CD1c-positive myeloid dendritic cell (primary cell): Measurements from ENCODE around the gene HIRA.

Experiments
- DNase-seq: peaks from one replicate; pipeline ENCODE4 v3.0.0-alpha.2; 2016; ENCODE audit errors: extremely low spot score

The HIRA gene

GRCh38 chr22:19357270-19358105 is 74.0 kb downstream of the HIRA start:
- no peak for DNase-seq

- no peak for DNase-seq
Measured at GRCh38 chr22:19356708-19357269, 74.7 kb downstream of the HIRA start.

GRCh38 chr22:19355413-19356157 is 75.9 kb downstream of the HIRA start:
- no peak for DNase-seq

- DNase-seq: no peak
Measured at GRCh38 chr22:19354201-19354600, 77.3 kb downstream of the HIRA start.

- no peak for DNase-seq
Measured at GRCh38 chr22:19353363-19354131, 78.0 kb downstream of the HIRA start.

- no peak for DNase-seq
Measured at GRCh38 chr22:19352766-19353165, 78.8 kb downstream of the HIRA start.

GRCh38 chr22:19352217-19352616 is 79.3 kb downstream of the HIRA start:
- DNase-seq: no peak

GRCh38 chr22:19351604-19352003 is 79.9 kb downstream of the HIRA start:
- no peak for DNase-seq

GRCh38 chr22:19350947-19351346 is 80.6 kb downstream of the HIRA start:
- DNase-seq: no peak

- DNase-seq: no peak
Measured at GRCh38 chr22:19350476-19350859, 81.1 kb downstream of the HIRA start.

GRCh38 chr22:19349778-19350475 is 81.6 kb downstream of the HIRA start:
- DNase-seq: no peak

GRCh38 chr22:19346677-19347265 is 84.8 kb downstream of the HIRA start:
- DNase-seq: no peak

GRCh38 chr22:19344420-19344819 is 87.1 kb downstream of the HIRA start:
- no peak for DNase-seq

- no peak for DNase-seq
Measured at GRCh38 chr22:19343470-19343869, 88.1 kb downstream of the HIRA start.

GRCh38 chr22:19341500-19341899 is 90.0 kb downstream of the HIRA start:
- DNase-seq: no peak

- no peak for DNase-seq
Measured at GRCh38 chr22:19337137-19337536, 94.4 kb downstream of the HIRA start.

- no peak for DNase-seq
Measured at GRCh38 chr22:19336133-19337075, 95.1 kb downstream of the HIRA start.

GRCh38 chr22:19331975-19332374 is 99.6 kb downstream of the HIRA start:
- no peak for DNase-seq

GRCh38 chr22:19331474-19331873 is 100.1 kb downstream of the HIRA start:
- no peak for DNase-seq

- DNase-seq: no peak
Measured at GRCh38 chr22:19330865-19331418, 100.6 kb downstream of the HIRA start.
